Measurements from ENCODE around the gene GRIN1.

Gene GRIN1

DNA sequence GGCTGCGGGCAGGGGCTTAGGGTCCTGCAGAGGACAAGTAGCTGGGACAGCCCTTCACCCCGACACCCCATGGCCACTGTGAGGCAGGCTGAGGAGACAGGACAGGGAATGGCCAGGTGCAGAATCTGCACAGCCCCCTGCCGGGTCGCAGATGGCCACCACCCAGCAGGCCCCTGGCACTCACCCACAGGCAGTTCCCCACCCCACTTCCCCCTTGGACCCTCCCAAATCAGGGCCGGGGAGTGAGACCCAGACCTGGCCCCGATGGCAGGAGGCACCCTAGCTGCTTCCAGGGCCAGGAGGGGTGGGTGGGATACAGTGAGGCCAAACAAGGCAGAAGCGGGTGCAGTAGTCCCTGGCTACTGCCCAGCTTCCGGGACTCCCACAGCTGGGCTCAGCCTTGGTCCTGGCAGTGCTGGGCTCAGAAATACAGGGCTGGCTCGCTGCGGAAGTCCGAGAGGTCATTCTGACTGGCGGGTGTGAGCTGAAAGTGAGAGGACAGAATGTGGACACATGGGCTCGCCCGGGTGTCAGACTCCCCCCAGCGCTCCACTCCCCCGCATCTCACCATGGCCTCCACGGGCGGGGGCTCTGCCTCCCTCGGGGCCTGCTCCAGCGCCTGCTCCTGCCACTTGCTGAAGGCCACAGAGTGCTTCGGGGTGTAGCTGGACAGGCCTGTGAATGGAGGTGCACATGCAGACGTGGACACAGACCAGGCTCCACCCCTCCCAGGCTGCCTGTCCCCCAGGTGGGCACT is 52.9 kb downstream of the GRIN1 start:
- DNase-seq (ENCODE audit: extremely low spot score), result no peak
- CTCF ChIA-PET, result interaction anchor here (0.6 kb wide), 1 partner anchor 689 kb away, joined by 3 read pairs; no protein-coding TSS in a partner anchor
- POLR2A ChIA-PET, result interaction anchor here (1.3 to 2.0 kb wide), 5 partner anchors 9 to 105 kb away, joined by 3 to 6 read pairs (median 5); partner anchors contain the start of genes MAN1B1, NDOR1, TMEM203 and TPRN
- no peak for TF ChIP-seq FOXM1 (IDR thresholded peaks at IDR 0.05; ENCODE audit: borderline replicate concordance)
- no peak for TF ChIP-seq L3MBTL2 (conservative IDR thresholded peaks at IDR 0.05)
- no peak for TF ChIP-seq ELF4 (IDR thresholded peaks at IDR 0.05)
- no peak for TF ChIP-seq HDGF (IDR thresholded peaks at IDR 0.05; ENCODE audit: borderline replicate concordance)

DNA sequence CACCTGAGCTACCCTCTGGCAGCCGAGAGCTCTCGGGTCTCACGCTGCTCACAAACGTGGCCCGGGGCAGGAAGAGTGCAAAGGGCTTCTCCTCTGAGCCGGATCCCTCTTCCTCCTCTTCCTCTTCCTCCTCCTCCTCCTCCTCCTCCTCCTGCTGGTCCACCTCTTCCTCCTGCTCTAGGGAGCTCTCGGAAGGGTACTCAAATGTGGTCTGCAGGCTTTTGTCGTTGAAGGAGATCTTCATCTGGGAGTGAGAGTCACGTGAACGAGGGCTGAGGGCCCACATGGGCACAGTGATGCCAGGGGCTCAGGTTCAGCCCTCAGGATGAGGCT is 53.5 kb downstream of the GRIN1 start:
- no peak for DNase-seq (ENCODE audit: extremely low spot score)
- ChIA-PET POLR2A (interaction anchor here (1.5 to 1.7 kb wide), 3 partner anchors 13 to 106 kb away, joined by 4 to 6 read pairs (median 5); partner anchors contain the start of genes MAN1B1, NDOR1 and TMEM203), CTCF (interaction anchor here (0.6 kb wide), 1 partner anchor 688 kb away, joined by 3 read pairs; no protein-coding TSS in a partner anchor)
- TF ChIP-seq LEF1 (IDR thresholded peaks at IDR 0.05; ENCODE audit: borderline replicate concordance), result no peak
- no peak for TF ChIP-seq ELF4 (IDR thresholded peaks at IDR 0.05)
- TF ChIP-seq FOXM1 (IDR thresholded peaks at IDR 0.05; ENCODE audit: borderline replicate concordance), result no peak
- no peak for TF ChIP-seq ARNT (IDR thresholded peaks at IDR 0.05)
- no peak for TF ChIP-seq FOXA1 (IDR thresholded peaks at IDR 0.05)
- TF ChIP-seq HDGF (IDR thresholded peaks at IDR 0.05; ENCODE audit: borderline replicate concordance), result no peak
- no peak for TF ChIP-seq CTBP1 (IDR thresholded peaks at IDR 0.05; ENCODE audit: borderline replicate concordance)
- TF ChIP-seq, protein P1, sequence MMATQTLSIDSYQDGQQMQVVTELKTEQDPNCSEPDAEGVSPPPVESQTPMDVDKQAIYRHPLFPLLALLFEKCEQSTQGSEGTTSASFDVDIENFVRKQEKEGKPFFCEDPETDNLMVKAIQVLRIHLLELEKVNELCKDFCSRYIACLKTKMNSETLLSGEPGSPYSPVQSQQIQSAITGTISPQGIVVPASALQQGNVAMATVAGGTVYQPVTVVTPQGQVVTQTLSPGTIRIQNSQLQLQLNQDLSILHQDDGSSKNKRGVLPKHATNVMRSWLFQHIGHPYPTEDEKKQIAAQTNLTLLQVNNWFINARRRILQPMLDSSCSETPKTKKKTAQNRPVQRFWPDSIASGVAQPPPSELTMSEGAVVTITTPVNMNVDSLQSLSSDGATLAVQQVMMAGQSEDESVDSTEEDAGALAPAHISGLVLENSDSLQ (IDR thresholded peaks at IDR 0.05), result no peak
- TF ChIP-seq ZNF384 (IDR thresholded peaks at IDR 0.05), result no peak

DNA sequence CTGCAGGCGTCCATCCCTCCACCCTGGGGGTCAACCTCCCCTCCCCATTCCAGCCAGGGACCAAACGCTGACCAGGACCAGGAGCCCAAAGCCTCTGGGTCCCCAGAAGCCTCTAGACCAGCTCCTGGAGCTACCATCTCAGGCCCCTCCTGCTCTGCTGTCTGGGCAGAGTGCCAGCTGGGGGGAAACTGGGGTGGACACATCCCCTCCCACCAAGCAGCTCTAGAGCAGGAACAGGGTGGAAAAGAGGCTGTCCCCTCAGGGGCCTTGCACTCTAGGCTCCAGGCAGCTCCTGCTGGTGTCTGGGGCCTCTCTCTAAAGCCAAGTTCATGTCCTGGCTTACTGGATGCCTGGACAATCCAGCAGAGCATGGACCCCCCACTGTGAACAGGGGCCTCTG is 53.9 kb downstream of the GRIN1 start:
- no peak for TF ChIP-seq ZNF384 (IDR thresholded peaks at IDR 0.05)
- TF ChIP-seq FOXA1 (IDR thresholded peaks at IDR 0.05), result no peak
- no peak for TF ChIP-seq FOXK2 (IDR thresholded peaks at IDR 0.05)
- no peak for TF ChIP-seq L3MBTL2 (conservative IDR thresholded peaks at IDR 0.05)
- TF ChIP-seq FOXM1 (IDR thresholded peaks at IDR 0.05; ENCODE audit: borderline replicate concordance), result no peak
- no peak for TF ChIP-seq SP1 (IDR thresholded peaks at IDR 0.05)
- no peak for TF ChIP-seq ELF4 (IDR thresholded peaks at IDR 0.05)
- no peak for TF ChIP-seq ARNT (IDR thresholded peaks at IDR 0.05)
- TF ChIP-seq HDGF (IDR thresholded peaks at IDR 0.05; ENCODE audit: borderline replicate concordance), result no peak
- no peak for TF ChIP-seq BHLHE40 (IDR thresholded peaks at IDR 0.05; ENCODE audit: borderline replicate concordance)
- TF ChIP-seq TARDBP (IDR thresholded peaks at IDR 0.05), result no peak
- no peak for TF ChIP-seq CTBP1 (IDR thresholded peaks at IDR 0.05; ENCODE audit: borderline replicate concordance)
- TF ChIP-seq, protein P1 (IDR thresholded peaks at IDR 0.05), result no peak
- DNase-seq (ENCODE audit: extremely low spot score), result no peak
- POLR2A ChIA-PET, result interaction anchor here (1.5 to 1.7 kb wide), 2 partner anchors 63 to 106 kb away, joined by 4 to 5 read pairs; partner anchors contain the start of gene MAN1B1
- CTCF ChIA-PET, result no interaction called here

DNA sequence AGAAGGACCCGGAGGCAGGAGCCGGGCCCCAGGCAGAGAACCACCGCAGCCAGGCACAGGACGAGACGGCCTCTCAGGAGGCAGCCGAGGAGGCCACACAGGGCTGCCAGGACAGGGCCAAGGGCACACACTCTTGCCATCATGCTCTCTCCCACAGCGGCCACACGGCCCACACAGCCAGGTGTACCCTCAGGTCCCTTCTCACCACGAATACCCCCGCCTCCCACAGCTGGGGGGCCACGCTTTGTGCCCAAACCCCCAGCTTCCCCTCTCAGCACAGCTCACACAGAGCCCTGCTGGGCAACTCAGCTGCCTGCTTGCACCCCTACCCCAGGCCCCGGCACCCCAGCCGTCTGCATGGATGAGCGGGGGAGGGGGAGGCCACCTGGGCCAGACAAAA is 54.8 kb downstream of the GRIN1 start:
- CTCF ChIA-PET, result no interaction called here
- no peak for TF ChIP-seq FOXM1 (IDR thresholded peaks at IDR 0.05; ENCODE audit: borderline replicate concordance)
- TF ChIP-seq, protein P1 (IDR thresholded peaks at IDR 0.05), result no peak
- TF ChIP-seq ARNT (IDR thresholded peaks at IDR 0.05), result no peak
- TF ChIP-seq ZNF384 (IDR thresholded peaks at IDR 0.05), result no peak
- TF ChIP-seq TARDBP (IDR thresholded peaks at IDR 0.05), result no peak
- no peak for TF ChIP-seq L3MBTL2 (conservative IDR thresholded peaks at IDR 0.05)
- no peak for TF ChIP-seq SP1 (IDR thresholded peaks at IDR 0.05)
- TF ChIP-seq ELF4 (IDR thresholded peaks at IDR 0.05), result no peak
- TF ChIP-seq BHLHE40 (IDR thresholded peaks at IDR 0.05; ENCODE audit: borderline replicate concordance), result no peak
- no peak for TF ChIP-seq FOXA1 (IDR thresholded peaks at IDR 0.05)
- no peak for TF ChIP-seq LEF1 (IDR thresholded peaks at IDR 0.05; ENCODE audit: borderline replicate concordance)
- TF ChIP-seq NFRKB (IDR thresholded peaks at IDR 0.05), result no peak
- no peak for TF ChIP-seq CTBP1 (IDR thresholded peaks at IDR 0.05; ENCODE audit: borderline replicate concordance)
- no peak for TF ChIP-seq FOXK2 (IDR thresholded peaks at IDR 0.05)
- no peak for DNase-seq (ENCODE audit: extremely low spot score)
- POLR2A ChIA-PET, result interaction anchor here (1.6 to 1.7 kb wide), 2 partner anchors 44 to 64 kb away, joined by 3 to 5 read pairs; no protein-coding TSS in a partner anchor

DNA sequence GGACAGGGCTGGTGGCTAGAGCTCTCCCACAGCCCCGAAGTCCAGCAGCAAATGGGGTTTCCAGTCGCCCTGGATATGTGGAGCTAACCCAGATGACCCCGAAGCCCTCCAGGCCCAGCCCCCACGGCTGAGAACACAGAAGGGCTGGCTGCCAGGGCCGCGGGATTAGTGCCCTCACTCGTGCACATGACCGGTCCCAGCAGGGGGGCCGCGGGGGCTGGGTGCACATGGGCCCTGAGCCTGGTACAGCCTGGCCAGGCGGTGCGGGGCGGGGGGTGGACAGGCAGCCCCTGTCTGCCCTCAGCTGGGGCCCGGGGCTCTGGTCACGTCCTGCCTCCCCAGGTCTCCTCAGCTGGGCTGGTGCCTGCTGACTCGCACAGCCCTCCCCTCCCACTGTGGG is 55.4 kb downstream of the GRIN1 start:
- no peak for TF ChIP-seq NFRKB (IDR thresholded peaks at IDR 0.05)
- no peak for TF ChIP-seq ARNT (IDR thresholded peaks at IDR 0.05)
- TF ChIP-seq FOXA1 (IDR thresholded peaks at IDR 0.05), result no peak
- TF ChIP-seq ZNF384 (IDR thresholded peaks at IDR 0.05), result no peak
- TF ChIP-seq ELF4 (IDR thresholded peaks at IDR 0.05), result no peak
- TF ChIP-seq, protein P1 (IDR thresholded peaks at IDR 0.05), result no peak
- TF ChIP-seq BHLHE40 (IDR thresholded peaks at IDR 0.05; ENCODE audit: borderline replicate concordance), result no peak
- no peak for TF ChIP-seq FOXK2 (IDR thresholded peaks at IDR 0.05)
- TF ChIP-seq SP1 (IDR thresholded peaks at IDR 0.05), result no peak
- no peak for TF ChIP-seq L3MBTL2 (conservative IDR thresholded peaks at IDR 0.05)
- no peak for TF ChIP-seq CTBP1 (IDR thresholded peaks at IDR 0.05; ENCODE audit: borderline replicate concordance)
- no peak for TF ChIP-seq TARDBP (IDR thresholded peaks at IDR 0.05)
- no peak for TF ChIP-seq SUZ12 (IDR thresholded peaks at IDR 0.05)
- TF ChIP-seq FOXM1 (IDR thresholded peaks at IDR 0.05; ENCODE audit: borderline replicate concordance), result no peak
- no peak for TF ChIP-seq HDGF (IDR thresholded peaks at IDR 0.05; ENCODE audit: borderline replicate concordance)
- TF ChIP-seq LEF1 (IDR thresholded peaks at IDR 0.05; ENCODE audit: borderline replicate concordance), result no peak
- DNase-seq (ENCODE audit: extremely low spot score), result no peak
- POLR2A ChIA-PET, result interaction anchor here (0.9 to 1.6 kb wide), 5 partner anchors 21 to 65 kb away, joined by 3 to 9 read pairs (median 4); partner anchors contain the start of gene TUBB4B
- CTCF ChIA-PET, result no interaction called here
